Kidney epithelial cell (primary cell): ENCODE data around the gene FOXC2. TPM values are rescaled to one million over a fixed set of nuclear protein-coding genes. Genes with fewer than 3 reads are reported as not detected.

Source experiments
- DNase-seq: peaks from one replicate; pipeline ENCODE4 v3.0.0-alpha.2; 2010; ENCODE audit warnings: low read depth
- H3K27me3 ChIP-seq: 2 replicates; pipeline ENCODE4 v1.6.0; 2011; ENCODE audit warnings: low read length; ENCODE audit not compliant: control insufficient read depth, insufficient read depth
- H3K36me3 ChIP-seq: 2 replicates; pipeline ENCODE4 v1.5.1; 2011; ENCODE audit warnings: low read length; ENCODE audit not compliant: control insufficient read depth, insufficient read depth
- H3K4me3 ChIP-seq: 2 replicates; pipeline ENCODE4 v1.5.1; 2011; ENCODE audit warnings: low read depth, mild to moderate bottlenecking, control low read depth, low read length
- CTCF ChIP-seq: IDR thresholded peaks from 2 replicates; pipeline ENCODE4 v1.5.1; 2011; ENCODE audit warnings: mild to moderate bottlenecking, moderate library complexity, low read length, control low read depth, inconsistent platforms; ENCODE audit not compliant: insufficient read depth, poor library complexity, severe bottlenecking
- total RNA-seq: library from RNA; depleted of rRNA; stranded (reverse); fragments of >200 nt; gene quantifications from 2 replicates; pipeline ENCODE4 v1.2.3, GENCODE V29; 2015

FOXC2 gene
- total RNA-seq, 1 donor from 2014 or later, result 12.2 TPM

- no peak for DNase-seq
- no peak for TF ChIP-seq CTCF
- no peaks in the 10 kb centered on the region for H3K27me3 ChIP-seq
- H3K4me3 ChIP-seq, result no peak overlapping the region
- H3K36me3 ChIP-seq, result no peaks in the 10 kb centered on the region
Measured at GRCh38 chr16:86618431-86619238, 52.0 kb downstream of the FOXC2 start.

Other genes with a start within 250 kb of the FOXC2 start
- under 0.01 TPM in 1 of 2 replicates, not detected in the other for gene FOXF1, start 56.3 kb upstream of the FOXC2 start, total RNA-seq
- 17.4 and 26.1 TPM in 2 replicates for gene MTHFSD, start 11.6 kb upstream of the FOXC2 start, total RNA-seq
- 9.0 and 9.2 TPM in 2 replicates for gene FOXL1, start 11.7 kb downstream of the FOXC2 start, total RNA-seq